Head of caudate nucleus (tissue), 42 donors: ENCODE data around the gene PDE4D.
"Not testable (repeated sequence)": the region's sequence is repeated elsewhere in the genome, so short reads cannot be mapped to it uniquely, and the experiment has no call there.

Experiments used
- DNase-seq, 42 donors: peaks; one replicate each; pipeline versions ENCODE4 v3.0.0 to v3.0.0-alpha.2; 2020 to 2021; ENCODE audit warnings: mixed read lengths in 7 of 42
- intact Hi-C: fragments of 100-400 bp; cut with DNase I; formaldehyde crosslinking; loops from one replicate; pipeline ENCODE4 v1.15.0; 2022

Gene PDE4D

DNA sequence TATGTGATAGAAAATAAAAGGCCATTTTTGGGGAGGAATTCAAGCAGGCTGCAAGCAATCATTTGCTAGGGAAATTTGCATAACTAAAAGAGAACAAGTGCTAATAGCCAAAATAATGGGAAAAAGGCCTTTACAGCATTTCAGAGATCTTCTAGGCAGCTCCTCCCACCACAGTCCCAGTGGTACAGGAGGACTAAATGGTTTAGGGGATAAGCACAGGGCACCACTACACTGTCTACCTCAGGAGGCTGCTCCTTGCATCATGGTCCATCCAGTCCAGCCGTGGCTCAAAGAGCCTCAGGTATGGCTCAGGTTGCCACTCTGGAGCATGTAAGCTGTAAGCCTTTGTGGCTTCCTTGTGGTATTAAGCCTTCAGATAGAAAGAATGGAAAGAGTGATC lies 485.6 kb downstream of the PDE4D start:
- no peak for DNase-seq
- intact Hi-C loops = no loop called here

DNA sequence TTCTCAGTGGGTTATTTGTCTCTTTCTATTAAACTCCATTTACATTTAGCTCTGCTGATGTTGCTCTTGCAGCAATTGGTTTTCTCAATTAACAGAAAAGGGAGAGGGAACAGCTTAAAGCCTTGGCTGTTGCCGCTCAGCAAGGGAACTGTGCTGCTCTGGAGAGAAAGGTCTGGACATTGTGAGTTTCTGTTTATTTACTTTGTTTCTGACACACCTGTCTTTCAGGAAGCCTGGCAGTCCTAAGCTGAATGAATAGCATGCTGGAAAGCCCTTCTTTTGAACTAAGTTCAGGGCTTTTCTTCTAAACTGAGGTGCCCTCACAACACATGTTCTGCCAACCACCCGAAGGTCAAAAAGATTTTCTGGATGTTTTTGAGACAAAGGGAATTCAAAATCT lies 491.9 kb downstream of the PDE4D start:
- DNase-seq = no peak
- intact Hi-C loops = no loop called here

DNA sequence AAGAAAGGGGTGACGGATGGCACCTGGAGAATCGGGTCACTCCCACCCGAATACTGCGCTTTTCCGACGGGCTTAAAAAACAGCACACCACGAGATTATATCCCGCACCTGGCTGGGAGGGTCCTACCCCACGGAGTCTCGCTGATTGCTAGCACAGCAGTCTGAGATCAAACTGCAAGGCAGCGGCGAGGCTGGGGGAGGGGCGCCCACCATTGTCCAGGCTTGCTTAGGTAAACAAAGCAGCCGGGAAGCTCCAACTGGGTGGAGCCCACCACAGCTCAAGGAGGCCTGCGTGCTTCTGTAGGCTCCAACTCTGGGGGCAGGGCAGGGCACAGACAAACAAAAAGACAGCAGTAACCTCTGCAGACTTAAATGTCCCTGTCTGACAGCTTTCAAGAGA lies 498.6 kb downstream of the PDE4D start:
- intact Hi-C loops = loop anchor here (5.0 kb wide), 1 partner anchor 282 kb away; no protein-coding TSS in a partner anchor
- DNase-seq = not testable (repeated sequence)

DNA sequence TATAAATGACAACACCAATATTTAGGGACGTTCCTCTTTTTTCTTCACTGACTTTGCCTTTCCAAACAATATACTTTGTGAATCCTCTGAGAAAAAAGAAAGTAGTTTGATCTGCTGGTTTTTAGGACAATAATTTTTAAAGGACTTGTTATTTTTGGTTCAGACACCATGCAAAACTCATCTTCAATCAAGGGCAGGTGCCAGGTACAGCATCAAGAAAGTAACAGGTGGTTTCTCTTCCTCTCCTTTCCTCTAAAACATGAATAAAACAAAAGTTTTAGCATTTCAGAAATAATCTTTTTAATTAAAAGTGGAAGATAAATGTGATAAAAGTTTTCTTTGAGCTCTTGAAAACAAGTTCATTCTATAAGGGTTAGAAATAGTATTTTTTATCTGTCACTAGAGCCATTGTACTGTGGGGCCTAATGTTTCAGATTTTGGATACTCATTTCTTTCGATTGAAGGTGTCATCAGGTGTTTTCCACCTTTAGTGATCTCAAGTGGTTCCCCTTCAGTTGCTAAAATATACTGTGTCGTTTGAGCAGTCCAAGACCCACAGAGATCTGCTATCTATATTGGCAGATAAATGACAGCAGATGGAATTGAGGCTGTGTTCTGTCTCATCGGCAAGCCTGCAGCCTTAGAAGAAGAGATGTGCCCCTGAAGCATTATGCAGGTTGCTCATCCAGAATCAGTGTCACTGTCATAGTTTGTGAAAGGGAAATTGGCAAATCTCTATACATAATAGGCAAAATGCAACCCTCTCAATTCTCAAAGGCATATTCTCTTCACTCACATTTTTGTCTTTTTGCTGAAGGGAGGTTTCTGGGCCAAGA lies 499.7 kb downstream of the PDE4D start:
- intact Hi-C loops = loop anchor here (5.0 kb wide), 1 partner anchor 283 kb away; no protein-coding TSS in a partner anchor
- DNase-seq = no peak

DNA sequence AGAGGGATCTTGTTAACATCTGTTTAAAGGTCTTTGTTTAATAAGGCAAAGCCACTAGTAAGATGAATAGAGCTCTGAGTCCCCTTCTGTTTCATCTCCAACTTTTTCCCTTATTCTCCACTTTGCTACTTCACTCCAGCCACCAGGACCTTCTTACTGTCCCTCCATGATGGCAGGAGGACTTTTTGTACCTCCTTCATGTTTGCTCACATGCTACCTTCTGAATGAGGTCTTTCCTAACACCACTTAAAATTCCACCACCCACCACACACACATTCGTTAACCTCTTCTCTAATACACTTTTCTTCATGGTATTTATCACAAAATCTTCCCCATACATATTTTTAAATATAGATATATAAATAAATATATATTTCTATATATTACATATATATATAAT lies 501.9 kb downstream of the PDE4D start:
- no peak for DNase-seq
- intact Hi-C loops = loop anchor here (5.0 kb wide), 1 partner anchor 286 kb away; no protein-coding TSS in a partner anchor

DNA sequence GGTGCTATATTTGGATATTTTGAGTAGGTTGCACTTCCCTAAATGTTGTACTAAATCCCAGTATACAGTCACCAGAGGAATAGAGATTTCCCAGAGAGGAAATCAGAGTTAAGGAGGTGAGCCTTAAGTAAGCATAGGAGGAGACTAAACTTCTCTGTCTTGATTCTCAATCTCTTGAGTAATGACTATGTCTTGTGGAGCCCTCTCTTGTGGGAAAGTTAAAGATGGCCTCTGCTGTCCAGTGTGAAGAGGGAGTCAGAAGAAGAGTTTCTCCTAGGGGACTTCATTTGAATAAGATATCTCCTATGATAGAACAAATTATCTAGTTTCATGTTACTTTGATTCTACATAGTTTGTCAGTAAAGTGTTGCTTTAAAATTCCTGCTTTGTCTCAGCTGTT lies 502.5 kb downstream of the PDE4D start:
- DNase-seq = no peak
- intact Hi-C loops = loop anchor here (5.0 kb wide), 1 partner anchor 286 kb away; no protein-coding TSS in a partner anchor

DNA sequence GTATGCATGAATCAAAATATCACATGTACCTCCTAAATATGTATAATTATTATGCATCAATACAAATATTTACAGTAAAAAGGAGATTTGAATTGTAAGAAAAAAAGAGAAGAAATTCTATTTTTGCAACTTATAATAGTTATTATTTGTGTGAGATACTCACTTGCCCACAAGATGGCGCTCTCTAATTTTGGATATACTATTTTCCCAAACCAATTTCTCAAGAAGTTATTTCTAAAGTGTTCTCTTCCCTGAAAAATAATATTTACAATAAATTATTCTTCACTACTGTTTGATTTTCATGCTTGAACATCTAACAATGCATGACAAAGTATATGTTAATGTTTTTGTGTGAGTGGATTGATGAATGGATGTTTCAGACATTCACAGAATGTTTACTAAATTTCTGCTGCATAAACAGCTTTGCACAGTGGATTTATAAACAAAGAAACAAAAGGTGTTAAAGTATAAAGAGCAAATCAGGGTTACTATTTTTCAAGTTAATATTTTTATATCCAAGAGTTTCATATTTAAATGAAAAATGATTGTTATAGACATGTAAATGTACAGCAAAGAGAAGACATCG lies 503.4 kb downstream of the PDE4D start:
- peak in 15 of 42 donors; percentile 10 to 77 (median 34) for DNase-seq
- intact Hi-C loops = loop anchor here (5.0 kb wide), 1 partner anchor 287 kb away; no protein-coding TSS in a partner anchor

DNA sequence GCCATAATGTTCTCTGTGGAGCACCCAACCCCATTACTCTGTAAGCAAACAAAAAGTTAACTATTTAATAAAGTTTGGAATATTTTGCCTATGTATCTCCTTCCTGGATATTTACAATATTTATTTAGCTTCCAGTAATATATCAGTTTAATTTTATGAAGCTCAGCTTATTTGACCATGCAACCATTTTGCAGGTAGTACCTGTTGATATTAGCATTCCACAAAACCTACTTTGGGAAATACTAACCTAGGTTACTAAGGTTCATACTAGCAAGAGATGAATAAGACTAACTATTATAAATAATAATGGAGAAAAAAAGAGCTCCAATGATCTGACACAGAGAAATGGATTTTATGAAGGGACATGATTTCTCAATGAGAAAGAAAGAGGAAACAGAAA lies 506.4 kb downstream of the PDE4D start:
- no peak for DNase-seq
- intact Hi-C loops = no loop called here

DNA sequence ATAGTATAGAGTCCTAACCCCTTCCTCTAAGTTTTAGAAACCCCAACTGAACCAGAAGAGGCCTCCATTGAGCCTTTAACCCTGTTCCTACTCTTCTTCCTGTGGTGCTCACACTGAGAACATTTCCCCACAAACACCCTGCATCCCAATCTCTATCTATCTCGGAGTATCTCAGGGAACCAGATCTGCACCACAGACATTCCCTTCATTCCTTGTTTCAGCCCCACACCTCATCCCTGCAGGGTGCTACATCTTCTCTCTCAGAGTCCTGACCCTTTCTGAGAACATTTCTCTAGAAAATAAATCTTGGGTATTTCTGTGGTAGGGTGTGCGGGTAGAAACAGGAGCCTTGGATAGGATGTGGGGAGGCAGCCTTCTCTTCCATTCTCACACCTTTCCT lies 507.8 kb downstream of the PDE4D start:
- intact Hi-C loops = no loop called here
- DNase-seq = no peak

DNA sequence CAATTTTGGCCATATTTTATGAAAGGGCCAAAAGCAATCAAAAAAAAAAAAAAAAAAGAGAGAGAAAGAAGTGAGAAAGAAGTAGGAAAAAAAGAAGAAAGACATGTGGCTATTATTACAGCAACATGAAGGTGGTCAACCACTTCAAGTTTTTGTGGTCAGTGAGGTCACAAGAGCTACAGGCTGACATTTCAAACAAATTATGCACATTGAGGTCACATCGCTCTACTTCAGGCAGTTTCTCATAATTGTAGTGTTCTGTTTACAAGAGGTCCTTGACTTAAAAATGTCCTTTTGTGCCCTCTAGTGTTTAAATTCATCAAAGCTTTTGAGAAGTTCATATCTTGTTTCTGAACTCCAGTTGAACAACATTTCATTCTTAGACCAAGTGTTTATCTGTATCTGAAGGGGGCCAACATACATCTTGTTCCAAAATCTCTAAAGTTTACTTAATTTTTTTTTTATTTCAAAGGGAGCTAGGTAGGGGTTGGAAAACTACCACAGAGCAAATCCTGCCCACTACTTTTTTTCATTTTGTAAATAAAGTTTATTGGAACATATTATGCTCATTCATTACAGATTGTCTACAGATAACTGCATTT lies 513.1 kb downstream of the PDE4D start:
- DNase-seq = no peak
- intact Hi-C loops = no loop called here

DNA sequence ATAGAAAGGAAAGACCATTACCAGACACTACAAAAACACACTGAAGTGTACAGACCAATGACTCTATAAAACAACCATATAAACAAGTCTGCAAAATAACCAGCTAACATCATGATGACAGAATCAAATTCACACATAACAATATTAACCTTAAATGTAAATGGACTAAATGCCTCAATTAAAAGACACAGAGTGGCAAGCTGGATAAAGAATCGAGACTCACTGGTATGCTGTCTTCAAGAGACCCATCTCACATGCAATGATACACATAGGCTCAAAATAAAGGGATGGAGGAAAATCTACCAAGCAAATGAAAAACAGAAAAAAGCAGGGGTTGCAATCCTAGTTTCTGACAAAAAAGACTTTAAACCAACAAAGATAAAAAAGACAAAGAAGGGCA lies 519.5 kb downstream of the PDE4D start:
- DNase-seq, intact Hi-C loops: not testable (repeated sequence)

DNA sequence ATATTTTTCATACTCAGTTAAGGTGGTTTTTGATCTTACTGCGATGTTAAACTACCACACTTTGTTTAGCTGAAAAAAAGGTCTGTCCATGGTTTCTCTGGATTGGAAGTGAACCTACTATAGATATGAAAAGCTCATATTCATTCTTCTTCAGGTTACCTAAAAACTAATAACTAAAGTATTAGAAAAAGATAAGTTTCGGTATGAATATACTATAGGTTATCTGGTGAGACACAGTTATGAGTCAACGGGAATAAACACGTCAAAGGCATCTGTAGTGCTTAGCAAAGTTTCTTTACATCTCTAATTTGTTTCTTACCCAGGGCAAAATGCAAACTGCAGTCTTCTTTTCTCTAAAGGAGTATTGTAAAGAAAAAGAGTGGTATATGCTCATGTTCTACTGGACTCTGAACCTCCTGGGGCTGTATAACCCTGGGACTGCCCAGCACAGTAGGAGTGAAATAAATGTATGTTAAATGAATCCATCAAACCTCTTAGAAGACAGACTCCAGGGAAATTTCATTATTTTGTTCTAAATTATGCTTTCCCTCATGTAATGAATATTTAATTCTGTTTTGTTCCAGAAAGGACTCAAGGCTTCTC lies 521.9 kb downstream of the PDE4D start:
- intact Hi-C loops = no loop called here
- DNase-seq = no peak

DNA sequence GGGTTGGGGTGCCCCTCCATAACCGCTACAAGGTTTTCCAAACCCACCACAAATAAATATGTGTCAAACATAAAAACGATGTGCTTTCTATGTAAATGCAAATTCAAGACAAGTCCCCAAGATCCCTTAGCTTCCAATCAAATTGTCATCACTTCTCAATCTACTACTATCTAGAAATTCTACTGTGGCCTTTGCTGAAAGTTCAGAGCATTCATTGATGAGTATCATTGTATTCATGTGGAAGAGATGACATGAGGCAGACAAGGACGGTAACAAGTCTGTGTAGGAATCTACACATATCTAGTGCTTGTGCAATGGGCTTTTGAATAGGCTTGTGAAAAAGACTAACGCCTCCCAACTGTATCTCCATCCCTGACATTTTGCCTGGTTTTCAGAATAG lies 524.6 kb downstream of the PDE4D start:
- DNase-seq = no peak
- intact Hi-C loops = loop anchor here (5.0 kb wide), 1 partner anchor 182 kb away; no protein-coding TSS in a partner anchor

DNA sequence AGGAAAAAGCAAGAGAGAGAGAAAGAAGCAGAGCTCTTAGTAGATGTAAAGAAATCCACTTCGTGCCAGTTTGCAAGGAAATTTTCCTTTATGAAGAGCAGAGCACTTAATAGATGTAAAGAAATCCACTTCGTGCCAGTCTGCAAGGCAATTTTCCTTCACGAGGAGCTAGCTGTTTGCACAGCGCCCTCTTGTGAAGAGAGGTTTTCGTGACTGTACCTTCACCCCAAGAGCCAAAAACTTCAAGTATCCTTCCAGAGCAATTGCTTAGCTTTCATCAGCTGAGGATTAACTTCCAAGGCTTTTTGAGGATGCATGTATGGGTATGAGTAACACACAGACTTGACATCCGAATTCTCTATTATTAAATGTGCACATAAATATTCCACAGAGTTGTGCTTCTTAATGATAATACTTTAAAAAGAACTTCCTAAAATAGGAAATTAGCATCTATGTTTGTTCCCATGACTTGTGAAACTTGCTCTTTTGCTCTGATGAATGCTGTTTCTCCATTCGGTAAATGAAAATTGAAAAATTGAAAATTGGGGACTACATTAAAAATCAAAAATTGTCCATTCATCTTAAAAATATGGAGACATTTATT lies 525.6 kb downstream of the PDE4D start:
- intact Hi-C loops = loop anchor here (5.0 kb wide), 1 partner anchor 181 kb away; no protein-coding TSS in a partner anchor

DNA sequence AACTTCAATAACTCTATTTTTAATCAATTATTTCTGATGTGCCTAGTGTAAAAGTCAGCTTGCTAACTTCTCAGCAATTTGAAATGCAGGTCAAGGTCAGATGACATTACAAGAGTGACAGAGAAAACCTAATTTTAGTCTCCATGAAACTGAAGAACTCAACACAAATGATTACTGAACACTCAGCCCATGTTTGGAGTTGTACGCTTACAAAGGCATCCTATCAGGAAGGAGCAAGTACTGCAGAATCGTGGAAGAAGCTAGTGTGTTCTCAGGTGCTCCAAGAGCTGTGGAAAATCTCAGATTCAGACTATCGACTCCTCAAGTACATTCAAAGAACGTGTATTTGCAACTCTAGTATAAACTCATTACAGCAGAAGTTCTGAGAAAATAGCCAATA lies 526.7 kb downstream of the PDE4D start:
- DNase-seq = no peak
- intact Hi-C loops = loop anchor here (5.0 kb wide), 1 partner anchor 179 kb away; no protein-coding TSS in a partner anchor

More for the DNA sequence above, 525.6 kb downstream of the PDE4D start:
- DNase-seq = peak; percentile 15 to 87 (median 70)

DNA sequence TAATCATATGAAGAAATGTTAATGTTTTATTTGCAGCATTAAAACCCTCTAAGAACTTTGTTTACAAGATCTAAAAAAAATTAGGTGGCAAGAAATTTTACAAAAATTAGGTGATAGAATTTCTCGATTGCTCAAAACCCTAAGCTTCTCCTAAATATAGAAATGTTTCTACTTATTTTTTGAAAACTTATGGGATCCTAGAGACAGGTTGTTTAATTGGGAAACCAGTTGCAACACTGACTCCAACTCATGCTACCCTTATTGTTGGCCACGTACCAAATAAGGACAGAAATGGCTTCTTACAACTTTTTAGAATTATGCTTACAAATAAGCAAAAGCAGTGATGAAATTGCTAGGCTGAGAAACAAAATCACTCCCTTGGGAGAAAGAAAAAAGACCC lies 531.1 kb downstream of the PDE4D start:
- intact Hi-C loops = no loop called here
- no peak for DNase-seq

DNA sequence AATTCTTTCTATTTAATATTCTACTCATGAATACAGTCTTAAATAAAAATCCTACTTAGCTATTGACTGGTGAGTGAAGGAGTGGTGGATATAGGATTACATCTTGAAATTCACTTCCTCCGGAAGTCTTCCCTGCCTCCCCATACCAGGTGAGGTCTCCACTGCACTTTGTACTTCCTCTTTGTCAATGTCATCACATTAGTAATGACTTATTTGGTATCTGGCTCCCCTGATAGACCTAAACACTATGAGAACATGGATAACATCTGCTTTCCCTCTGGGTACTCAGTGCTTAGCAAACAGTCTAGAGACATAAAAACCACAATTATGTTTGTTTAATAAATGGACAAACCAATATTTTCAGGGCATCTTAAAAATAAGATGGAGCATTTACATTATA lies 532.1 kb downstream of the PDE4D start:
- no peak for DNase-seq
- intact Hi-C loops = no loop called here

DNA sequence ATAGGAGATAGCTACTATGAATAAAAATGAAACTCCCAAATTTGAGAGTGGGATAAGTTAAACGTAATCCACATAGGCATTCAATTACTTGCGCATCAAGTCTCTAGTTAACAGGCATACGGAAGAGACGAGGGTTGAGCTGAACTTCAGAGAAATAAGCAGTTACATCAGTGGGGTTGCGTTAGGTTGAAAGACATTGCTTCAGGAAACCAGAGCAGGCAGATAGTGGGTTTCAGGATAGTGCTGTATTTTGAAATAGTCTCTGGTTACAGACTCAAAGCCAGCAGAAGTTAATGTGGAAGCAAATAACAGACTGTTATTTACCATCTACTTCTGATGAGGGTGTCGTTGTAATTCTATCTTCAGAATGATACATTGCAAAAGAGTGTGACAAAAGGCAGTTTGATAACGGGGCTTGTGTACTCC lies 533.4 kb downstream of the PDE4D start:
- no peak for DNase-seq
- intact Hi-C loops = no loop called here
